T47D (cell line): ENCODE results near the gene TNFRSF14.

ENCODE experiments used
- DNase-seq, 2 experiments: peaks; one replicate each; pipeline versions ENCODE4 v3.0.0 to v3.0.0-alpha.2; 2011 to 2012; ENCODE audit warnings: low read depth in 1 of 2, low spot score in 1 of 2
- JUND ChIP-seq: IDR thresholded peaks from 2 replicates; pipeline ENCODE4 v1.6.1; 2012; ENCODE audit warnings: low read depth
- in situ Hi-C: cut with HindIII; loops from 2 replicates; pipeline ENCODE4 v1.10.0; 2016; ENCODE audit warnings: low sequenced_read_pairs, low pct_unique_long_range_greater_than_20kb

TNFRSF14 gene

GRCh38 chr1:2587860-2588571 is 31.8 kb downstream of the TNFRSF14 start:
- no peak for TF ChIP-seq JUND
- in situ Hi-C loops: no loop called here
- DNase-seq: no peak

DNA sequence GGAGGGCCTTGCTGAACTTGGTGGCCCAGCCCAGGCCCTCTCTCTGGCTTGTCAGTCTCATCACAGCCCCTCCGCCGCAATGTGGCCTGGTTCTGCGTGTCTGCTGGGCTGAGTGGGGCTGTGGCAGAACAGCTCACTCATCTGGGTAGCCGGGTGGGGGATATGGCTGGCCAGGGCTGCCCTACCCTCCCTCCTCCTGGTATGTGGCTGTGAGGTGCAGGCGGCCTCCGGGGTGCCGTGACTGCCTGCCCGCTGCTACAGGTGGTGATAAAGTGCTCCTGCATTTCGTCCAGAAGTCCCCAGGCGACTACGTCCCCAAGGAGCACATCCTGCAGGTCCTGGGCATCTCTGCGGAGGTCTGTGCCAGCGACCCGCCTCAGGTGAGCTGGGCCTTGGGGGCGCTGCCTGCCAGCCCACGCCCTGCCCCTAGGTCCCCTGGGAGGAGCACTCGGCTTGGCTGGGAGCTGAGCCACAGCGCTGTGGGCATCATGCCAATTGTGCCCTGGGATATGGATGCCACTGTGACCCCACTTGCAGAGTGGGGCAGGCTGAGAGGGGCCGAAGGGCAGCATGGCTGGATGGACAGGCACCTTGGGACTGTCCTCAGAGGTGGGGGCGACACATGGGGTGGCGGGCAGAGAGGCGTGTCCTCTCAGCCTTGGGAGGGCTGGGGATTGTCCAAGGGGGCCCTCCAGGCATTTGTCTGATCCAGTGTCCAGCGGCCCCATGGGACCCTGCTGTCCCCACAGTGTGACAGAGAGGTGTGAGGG is 32.7 kb downstream of the TNFRSF14 start:
- DNase-seq: no peak
- no peak for TF ChIP-seq JUND
- in situ Hi-C loops: no loop called here

GRCh38 chr1:2589431-2590232 is 33.5 kb downstream of the TNFRSF14 start:
- no peak for DNase-seq
- in situ Hi-C loops: no loop called here
- no peak for TF ChIP-seq JUND

DNA sequence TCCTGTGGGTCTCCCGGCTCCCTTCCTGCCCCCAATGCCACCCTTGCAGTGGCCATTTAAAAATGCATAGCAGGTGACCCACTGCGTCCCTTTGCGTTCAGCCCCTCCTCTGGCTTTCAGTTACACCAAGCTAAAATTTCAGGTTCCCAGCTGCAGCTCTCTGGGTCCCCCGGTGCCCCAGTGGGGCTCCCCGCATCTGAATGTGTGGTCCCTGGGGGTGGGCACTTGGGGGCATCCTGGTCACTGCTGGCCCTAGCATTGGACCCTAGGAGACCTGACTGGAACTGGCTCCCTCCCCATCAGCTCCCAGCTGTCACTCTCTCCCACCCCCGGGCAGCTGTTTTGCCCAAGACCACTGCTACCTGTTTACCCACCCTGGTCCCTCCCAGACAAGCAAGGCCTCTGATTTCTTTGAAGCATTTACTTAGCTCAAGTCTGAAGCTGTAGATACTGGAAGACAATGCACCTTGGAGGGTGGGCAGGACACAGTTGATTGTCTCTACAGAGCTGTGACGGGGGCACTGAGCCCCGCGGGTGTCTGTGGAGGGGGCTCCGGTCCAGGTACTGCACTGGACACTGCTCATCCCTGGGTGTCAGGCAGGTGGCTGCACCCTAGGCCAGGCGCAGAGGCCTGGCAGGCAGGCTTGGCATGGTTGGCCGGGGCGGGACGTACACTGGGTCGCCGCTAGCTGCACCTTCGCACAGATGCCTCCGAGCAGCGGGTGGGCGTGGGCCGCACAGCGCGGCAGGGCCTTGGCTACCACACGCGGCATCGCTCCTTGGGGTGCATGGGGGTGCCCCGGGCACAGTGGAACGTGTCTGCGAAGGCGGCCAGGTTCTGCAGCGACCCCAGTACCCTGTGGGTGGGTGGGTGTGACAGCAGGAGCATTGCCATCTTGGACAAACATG is 34.3 kb downstream of the TNFRSF14 start:
- DNase-seq: no peak
- in situ Hi-C loops: no loop called here
- no peak for TF ChIP-seq JUND

- no peak for TF ChIP-seq JUND
- DNase-seq: no peak
- in situ Hi-C loops: no loop called here
Measured at GRCh38 chr1:2591233-2591580, 35.0 kb downstream of the TNFRSF14 start.

- DNase-seq: no peak
- no peak for TF ChIP-seq JUND
- in situ Hi-C loops: no loop called here
Measured at GRCh38 chr1:2591581-2592261, 35.5 kb downstream of the TNFRSF14 start.

- peak; percentile 70 to 77 for DNase-seq
- in situ Hi-C loops: no loop called here
- TF ChIP-seq JUND: no peak
Measured at GRCh38 chr1:2592672-2593071, 36.5 kb downstream of the TNFRSF14 start.

GRCh38 chr1:2593251-2593878 is 37.2 kb downstream of the TNFRSF14 start:
- DNase-seq: no peak
- in situ Hi-C loops: no loop called here
- no peak for TF ChIP-seq JUND

DNA sequence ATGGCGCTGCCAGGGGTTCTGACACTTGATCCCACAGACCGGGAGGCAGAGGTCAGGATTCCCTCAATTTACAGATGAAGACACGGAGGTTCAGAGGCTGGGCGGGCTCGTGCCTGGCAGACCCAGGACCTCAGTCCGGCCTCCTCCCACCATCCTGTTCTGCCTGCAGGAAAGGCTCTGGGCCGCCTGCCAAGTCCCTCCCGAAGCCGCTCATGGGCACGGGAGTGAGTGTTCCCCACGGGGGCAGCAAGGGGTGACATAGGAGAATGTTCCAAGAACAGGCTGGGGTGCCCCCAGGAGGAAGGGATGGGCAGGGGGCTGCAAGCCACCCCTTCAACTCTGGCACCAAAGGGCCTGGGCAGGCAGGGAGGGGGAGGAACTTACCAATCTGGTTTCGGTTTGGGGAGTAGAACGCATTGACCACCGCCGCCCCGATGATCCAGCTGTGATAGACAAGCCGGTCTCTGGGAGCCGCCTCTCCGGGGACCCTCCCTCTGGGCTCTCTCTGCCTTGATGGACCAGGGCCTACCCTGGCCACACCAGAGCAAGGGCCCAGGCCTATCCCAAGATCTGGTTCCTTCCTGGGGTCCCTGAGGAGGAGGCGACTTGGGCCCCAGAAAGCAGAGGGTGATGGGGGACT is 38.0 kb downstream of the TNFRSF14 start:
- DNase-seq: no peak
- no peak for TF ChIP-seq JUND
- in situ Hi-C loops: no loop called here

GRCh38 chr1:2594641-2595131 is 38.5 kb downstream of the TNFRSF14 start:
- TF ChIP-seq JUND: no peak
- in situ Hi-C loops: no loop called here
- DNase-seq: no peak
